HEK293 (cell line): ENCODE results near the gene COL5A1.

Experiments
- ZNF157 ChIP-seq: fragments of 450-650 bp; formaldehyde crosslinking; IDR thresholded peaks from 2 replicates; pipeline ENCODE4 v1.5.1; 2016; ENCODE audit warnings: missing biosample characterization, missing genetic modification characterization
- TF ChIP-seq, protein P1 (sequence below): fragments of 450-650 bp; formaldehyde crosslinking; IDR thresholded peaks from 2 replicates; pipeline ENCODE4 v1.5.1; 2016; ENCODE audit warnings: missing biosample characterization, missing genetic modification characterization
- TF ChIP-seq, protein P2 (sequence below): fragments of 450-650 bp; formaldehyde crosslinking; IDR thresholded peaks from 2 replicates; pipeline ENCODE4 v1.5.1; 2016; ENCODE audit warnings: missing biosample characterization, missing genetic modification characterization, low read depth
- TF ChIP-seq, protein P3 (sequence below): fragments of 450-650 bp; formaldehyde crosslinking; IDR thresholded peaks from 2 replicates; pipeline ENCODE4 v1.5.1; 2016; ENCODE audit warnings: missing biosample characterization, missing genetic modification characterization

DNA sequence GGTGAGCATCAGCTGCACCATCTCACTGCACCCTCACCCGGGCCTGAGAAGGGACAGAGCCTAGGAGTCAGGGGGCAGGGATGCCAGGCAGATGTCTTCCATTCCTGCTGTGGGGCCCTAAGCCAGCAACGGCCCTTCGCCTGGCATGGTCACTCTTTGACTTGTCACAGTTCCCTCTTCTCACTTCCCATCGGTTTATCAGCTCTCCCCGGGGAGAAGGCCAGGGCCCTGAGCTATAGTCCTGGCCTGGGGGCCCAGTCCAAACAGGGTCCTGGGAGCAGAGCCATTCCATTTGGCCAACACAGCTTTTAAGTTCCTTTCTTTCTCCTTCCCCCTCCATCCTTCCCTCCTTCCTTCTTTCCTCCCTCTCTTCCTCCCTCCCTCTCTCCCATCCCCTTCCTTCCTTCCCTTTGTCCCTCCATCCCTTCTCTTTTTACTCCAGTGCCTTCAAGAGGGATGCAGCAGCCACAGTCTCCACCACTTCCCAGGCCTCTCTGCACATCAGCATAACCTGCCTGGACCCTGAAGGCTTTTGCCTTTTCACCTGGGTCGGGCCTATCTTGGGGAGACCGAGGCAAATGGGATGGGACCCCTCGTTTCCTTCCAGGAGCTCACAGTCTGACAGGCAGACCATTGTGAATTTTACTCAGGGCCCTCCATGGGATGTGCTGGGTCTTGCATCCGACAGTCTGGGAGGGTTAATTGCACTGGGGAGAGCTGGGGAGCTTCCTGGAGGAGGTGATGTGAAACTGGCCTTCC lies 4.2 kb downstream of the COL5A1 start:
- TF ChIP-seq, protein P1, sequence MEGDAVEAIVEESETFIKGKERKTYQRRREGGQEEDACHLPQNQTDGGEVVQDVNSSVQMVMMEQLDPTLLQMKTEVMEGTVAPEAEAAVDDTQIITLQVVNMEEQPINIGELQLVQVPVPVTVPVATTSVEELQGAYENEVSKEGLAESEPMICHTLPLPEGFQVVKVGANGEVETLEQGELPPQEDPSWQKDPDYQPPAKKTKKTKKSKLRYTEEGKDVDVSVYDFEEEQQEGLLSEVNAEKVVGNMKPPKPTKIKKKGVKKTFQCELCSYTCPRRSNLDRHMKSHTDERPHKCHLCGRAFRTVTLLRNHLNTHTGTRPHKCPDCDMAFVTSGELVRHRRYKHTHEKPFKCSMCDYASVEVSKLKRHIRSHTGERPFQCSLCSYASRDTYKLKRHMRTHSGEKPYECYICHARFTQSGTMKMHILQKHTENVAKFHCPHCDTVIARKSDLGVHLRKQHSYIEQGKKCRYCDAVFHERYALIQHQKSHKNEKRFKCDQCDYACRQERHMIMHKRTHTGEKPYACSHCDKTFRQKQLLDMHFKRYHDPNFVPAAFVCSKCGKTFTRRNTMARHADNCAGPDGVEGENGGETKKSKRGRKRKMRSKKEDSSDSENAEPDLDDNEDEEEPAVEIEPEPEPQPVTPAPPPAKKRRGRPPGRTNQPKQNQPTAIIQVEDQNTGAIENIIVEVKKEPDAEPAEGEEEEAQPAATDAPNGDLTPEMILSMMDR = no peak
- TF ChIP-seq, protein P2, sequence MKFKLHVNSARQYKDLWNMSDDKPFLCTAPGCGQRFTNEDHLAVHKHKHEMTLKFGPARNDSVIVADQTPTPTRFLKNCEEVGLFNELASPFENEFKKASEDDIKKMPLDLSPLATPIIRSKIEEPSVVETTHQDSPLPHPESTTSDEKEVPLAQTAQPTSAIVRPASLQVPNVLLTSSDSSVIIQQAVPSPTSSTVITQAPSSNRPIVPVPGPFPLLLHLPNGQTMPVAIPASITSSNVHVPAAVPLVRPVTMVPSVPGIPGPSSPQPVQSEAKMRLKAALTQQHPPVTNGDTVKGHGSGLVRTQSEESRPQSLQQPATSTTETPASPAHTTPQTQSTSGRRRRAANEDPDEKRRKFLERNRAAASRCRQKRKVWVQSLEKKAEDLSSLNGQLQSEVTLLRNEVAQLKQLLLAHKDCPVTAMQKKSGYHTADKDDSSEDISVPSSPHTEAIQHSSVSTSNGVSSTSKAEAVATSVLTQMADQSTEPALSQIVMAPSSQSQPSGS (tag by site-specific recombination) = no peak
- no peak for TF ChIP-seq ZNF157
- TF ChIP-seq, protein P3, sequence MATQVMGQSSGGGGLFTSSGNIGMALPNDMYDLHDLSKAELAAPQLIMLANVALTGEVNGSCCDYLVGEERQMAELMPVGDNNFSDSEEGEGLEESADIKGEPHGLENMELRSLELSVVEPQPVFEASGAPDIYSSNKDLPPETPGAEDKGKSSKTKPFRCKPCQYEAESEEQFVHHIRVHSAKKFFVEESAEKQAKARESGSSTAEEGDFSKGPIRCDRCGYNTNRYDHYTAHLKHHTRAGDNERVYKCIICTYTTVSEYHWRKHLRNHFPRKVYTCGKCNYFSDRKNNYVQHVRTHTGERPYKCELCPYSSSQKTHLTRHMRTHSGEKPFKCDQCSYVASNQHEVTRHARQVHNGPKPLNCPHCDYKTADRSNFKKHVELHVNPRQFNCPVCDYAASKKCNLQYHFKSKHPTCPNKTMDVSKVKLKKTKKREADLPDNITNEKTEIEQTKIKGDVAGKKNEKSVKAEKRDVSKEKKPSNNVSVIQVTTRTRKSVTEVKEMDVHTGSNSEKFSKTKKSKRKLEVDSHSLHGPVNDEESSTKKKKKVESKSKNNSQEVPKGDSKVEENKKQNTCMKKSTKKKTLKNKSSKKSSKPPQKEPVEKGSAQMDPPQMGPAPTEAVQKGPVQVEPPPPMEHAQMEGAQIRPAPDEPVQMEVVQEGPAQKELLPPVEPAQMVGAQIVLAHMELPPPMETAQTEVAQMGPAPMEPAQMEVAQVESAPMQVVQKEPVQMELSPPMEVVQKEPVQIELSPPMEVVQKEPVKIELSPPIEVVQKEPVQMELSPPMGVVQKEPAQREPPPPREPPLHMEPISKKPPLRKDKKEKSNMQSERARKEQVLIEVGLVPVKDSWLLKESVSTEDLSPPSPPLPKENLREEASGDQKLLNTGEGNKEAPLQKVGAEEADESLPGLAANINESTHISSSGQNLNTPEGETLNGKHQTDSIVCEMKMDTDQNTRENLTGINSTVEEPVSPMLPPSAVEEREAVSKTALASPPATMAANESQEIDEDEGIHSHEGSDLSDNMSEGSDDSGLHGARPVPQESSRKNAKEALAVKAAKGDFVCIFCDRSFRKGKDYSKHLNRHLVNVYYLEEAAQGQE (tag by site-specific recombination) = no peak
